ENCODE data around the gene SLC24A4.

SLC24A4 gene

DNA sequence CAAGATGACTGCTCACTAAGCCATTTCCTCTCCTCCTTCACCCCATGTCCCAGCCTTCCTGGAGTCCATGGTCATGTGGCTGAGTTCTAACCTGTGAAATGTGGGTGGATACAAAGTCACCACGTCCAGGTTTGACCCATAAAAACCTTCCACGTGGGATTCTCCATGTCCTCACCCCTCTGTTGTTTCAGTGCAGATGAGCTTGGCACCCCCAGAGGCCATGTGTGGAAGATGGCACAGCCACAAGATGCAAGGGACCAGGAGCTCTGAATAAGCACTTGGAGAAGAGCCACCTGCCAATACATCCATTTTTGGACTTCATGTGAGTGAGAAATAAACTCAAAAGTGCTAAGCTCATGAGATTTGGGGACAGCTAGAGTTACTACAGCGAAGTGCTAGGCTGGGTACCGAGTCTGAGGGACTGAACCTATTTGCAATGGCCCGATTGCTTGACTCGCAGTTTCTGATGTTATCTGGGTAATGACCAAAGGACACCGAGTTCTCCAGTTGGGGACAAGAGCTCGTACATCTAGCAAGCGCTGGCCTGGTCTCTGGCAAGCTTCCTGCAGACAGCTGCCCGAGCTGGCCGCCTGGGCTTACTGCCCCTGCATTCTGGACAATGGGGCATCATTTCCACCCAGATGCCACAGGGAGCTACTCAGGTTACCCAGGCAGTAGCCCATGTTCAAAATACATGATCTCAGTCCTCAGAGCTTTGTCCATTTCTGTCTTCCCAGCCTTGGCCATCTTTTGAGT is 7.7 kb upstream of the SLC24A4 start:
- no peak for DNase-seq (ENCODE audit: low read depth)
- TF ChIP-seq, protein P1, sequence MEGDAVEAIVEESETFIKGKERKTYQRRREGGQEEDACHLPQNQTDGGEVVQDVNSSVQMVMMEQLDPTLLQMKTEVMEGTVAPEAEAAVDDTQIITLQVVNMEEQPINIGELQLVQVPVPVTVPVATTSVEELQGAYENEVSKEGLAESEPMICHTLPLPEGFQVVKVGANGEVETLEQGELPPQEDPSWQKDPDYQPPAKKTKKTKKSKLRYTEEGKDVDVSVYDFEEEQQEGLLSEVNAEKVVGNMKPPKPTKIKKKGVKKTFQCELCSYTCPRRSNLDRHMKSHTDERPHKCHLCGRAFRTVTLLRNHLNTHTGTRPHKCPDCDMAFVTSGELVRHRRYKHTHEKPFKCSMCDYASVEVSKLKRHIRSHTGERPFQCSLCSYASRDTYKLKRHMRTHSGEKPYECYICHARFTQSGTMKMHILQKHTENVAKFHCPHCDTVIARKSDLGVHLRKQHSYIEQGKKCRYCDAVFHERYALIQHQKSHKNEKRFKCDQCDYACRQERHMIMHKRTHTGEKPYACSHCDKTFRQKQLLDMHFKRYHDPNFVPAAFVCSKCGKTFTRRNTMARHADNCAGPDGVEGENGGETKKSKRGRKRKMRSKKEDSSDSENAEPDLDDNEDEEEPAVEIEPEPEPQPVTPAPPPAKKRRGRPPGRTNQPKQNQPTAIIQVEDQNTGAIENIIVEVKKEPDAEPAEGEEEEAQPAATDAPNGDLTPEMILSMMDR (conservative IDR thresholded peaks at IDR 0.05; ENCODE audit: control insufficient read depth, insufficient read depth, low read depth, low read length), result no peak
- H3K4me3 ChIP-seq (ENCODE audit: control insufficient read depth, low read depth, low read length), result no peak overlapping the region

DNA sequence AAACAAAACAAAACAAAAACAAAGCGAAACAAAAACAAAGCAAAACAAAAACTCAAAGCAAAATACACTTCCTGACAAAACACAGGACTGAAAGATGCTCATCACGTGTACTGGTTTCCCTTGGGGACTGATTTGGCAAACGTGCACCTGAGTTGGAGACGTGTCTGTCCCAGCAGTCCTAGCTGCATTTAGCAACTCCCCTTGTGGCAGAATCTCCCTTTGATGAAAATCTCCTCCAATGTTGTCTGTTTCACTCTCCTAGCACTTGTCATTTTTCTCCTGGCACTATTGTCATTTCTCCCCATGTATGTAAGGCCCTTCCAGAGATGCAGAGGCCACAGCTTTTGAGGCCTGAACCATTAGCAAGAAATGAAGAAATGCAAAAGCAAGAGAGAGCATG is 6.8 kb upstream of the SLC24A4 start:
- TF ChIP-seq, protein P1 (conservative IDR thresholded peaks at IDR 0.05; ENCODE audit: control insufficient read depth, insufficient read depth, low read depth, low read length), result no peak

DNA sequence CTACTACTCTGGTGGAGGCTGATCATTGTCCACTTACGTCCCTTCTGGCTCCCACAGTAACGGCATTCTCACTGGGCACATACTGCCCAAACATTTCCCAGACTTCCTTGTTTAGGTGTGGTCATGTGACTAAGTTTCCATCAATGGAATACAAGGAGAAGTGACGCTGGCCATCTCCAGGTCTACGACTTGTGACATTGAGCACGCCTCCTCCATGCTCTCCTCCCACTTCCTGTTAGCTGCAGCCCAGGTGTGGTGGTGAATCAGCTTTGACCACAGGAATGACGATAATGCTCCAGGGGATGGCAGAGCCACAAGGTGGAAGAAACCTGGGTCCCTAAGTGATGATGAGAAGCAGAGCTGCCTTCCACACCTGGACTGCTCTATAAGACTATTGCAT is 6.0 kb upstream of the SLC24A4 start:
- TF ChIP-seq, protein P1 (conservative IDR thresholded peaks at IDR 0.05; ENCODE audit: control insufficient read depth, insufficient read depth, low read depth, low read length), result no peak
- H3K4me3 ChIP-seq (ENCODE audit: control insufficient read depth, low read depth, low read length), result no peak overlapping the region
- no peak for DNase-seq (ENCODE audit: low read depth)

More for the DNA sequence above, 6.8 kb upstream of the SLC24A4 start:
- no peak overlapping the region for H3K4me3 ChIP-seq (ENCODE audit: control insufficient read depth, low read depth, low read length)
- no peak for DNase-seq (ENCODE audit: low read depth)

DNA sequence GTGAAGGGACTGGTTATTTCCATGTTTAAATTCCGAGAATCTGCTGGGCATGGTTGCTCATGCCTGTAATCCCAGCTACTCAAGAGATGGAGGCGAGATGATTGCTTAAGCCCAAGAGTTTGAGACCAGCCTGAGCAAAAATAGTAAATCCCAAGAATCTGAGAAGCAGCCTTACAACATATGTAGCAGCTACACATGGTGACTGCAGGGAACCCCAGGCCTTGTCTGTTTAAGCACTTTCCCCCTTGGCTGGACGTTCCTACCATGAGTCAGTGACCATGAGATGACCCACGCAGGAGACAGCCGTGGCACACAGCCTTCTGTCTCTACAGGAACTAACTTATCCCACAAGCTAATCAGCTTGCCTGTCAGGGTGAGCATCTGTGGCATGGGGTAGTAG is 5.5 kb upstream of the SLC24A4 start:
- TF ChIP-seq, protein P1 (conservative IDR thresholded peaks at IDR 0.05; ENCODE audit: control insufficient read depth, insufficient read depth, low read depth, low read length), result no peak
- DNase-seq (ENCODE audit: low read depth), result peak; percentile 80

DNA sequence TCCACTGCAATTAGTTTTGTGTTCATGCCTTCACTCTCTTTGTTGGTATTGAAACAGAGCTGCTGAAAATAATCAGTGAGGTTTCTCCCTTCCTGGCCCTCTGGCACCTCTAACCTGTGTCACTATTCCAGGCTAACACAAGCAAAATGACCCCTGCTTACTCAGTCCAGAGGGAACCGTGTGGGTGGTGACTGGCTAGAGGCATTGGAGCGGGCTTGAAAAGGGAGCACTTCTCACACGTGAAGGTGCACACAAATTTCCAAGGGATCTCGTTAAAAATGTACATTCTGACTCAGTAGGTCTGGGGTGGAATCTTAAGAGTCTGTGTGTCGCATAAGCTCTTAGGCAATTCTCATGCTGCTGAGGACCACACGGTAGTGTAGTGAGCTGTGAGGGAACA is 1.3 kb upstream of the SLC24A4 start:
- no peak overlapping the region for H3K4me3 ChIP-seq (ENCODE audit: control insufficient read depth, low read depth, low read length)
- TF ChIP-seq, protein P1 (conservative IDR thresholded peaks at IDR 0.05; ENCODE audit: control insufficient read depth, insufficient read depth, low read depth, low read length), result no peak
- DNase-seq (ENCODE audit: low read depth), result no peak

More for the DNA sequence above, 5.5 kb upstream of the SLC24A4 start:
- no peak overlapping the region for H3K4me3 ChIP-seq (ENCODE audit: control insufficient read depth, low read depth, low read length)

DNA sequence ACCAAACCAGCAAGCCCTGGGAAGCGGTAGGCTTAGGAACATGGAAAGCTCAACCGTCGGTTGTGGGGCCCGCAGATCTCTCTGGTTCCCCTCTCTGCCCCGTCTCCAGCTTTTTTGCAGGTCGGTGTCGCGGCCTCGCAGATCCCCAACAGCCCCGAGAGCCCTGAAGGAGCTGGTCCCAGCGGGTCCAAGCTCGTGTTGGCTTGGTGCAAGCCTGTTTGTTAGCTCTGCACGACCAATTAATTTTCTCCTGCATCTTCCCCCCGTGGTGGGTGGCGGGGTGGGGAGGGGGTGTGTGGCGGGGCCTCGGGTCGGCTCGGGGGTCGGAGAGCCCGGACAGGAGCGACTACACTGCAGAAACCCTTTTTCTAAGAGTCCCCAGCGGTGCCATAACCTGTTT is 449 bp upstream of the SLC24A4 start:
- no peak overlapping the region for H3K4me3 ChIP-seq (ENCODE audit: control insufficient read depth, low read depth, low read length)
- TF ChIP-seq, protein P1 (conservative IDR thresholded peaks at IDR 0.05; ENCODE audit: control insufficient read depth, insufficient read depth, low read depth, low read length), result no peak

More for the DNA sequence above, 449 bp upstream of the SLC24A4 start:
- DNase-seq (ENCODE audit: low read depth), result no peak

Measured in fibroblast of mammary gland (primary cell).